GM13976 (cell line): ENCODE data around the gene XXYLT1.

Experiments used
- DNase-seq: peaks from one replicate; pipeline ENCODE4 v3.0.0; 2012; ENCODE audit warnings: low spot score
- in situ Hi-C: fragments of 300-500 bp; cut with MboI; formaldehyde crosslinking; loops from one replicate; pipeline ENCODE4 v1.12.0; 2022; ENCODE audit warnings: low sequenced_read_pairs, mixed read lengths, inconsistent platforms; ENCODE audit not compliant: unreplicated experiment
- TF ChIP-seq, protein P1 (sequence below): IDR thresholded peaks from 2 replicates; pipeline ENCODE4 v1.5.1; 2012; ENCODE audit warnings: borderline replicate concordance, mild to moderate bottlenecking; ENCODE audit not compliant: insufficient read depth; ENCODE audit errors: extremely low read depth, missing control alignments, control extremely low read depth

Gene XXYLT1

DNA sequence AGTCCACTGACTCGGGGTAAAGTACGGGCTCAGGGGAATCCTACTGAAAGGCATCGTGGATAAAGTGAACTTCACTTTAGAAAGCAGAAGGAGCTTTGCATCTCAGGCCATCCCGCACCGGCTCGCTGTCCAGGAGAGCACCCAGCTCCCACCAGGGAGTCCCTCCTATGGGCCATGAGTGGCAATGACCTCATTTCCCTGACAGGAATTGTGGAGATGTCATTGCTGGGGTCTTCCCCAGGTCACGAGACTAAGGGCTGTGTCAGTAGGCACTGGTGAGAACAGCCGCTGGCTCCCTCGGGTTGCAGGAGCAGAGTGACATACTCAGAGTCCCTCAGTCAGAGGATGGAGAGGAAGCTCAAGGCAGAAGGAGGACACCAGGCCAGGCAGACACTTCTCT is 97.3 kb downstream of the XXYLT1 start:
- TF ChIP-seq, protein P1, sequence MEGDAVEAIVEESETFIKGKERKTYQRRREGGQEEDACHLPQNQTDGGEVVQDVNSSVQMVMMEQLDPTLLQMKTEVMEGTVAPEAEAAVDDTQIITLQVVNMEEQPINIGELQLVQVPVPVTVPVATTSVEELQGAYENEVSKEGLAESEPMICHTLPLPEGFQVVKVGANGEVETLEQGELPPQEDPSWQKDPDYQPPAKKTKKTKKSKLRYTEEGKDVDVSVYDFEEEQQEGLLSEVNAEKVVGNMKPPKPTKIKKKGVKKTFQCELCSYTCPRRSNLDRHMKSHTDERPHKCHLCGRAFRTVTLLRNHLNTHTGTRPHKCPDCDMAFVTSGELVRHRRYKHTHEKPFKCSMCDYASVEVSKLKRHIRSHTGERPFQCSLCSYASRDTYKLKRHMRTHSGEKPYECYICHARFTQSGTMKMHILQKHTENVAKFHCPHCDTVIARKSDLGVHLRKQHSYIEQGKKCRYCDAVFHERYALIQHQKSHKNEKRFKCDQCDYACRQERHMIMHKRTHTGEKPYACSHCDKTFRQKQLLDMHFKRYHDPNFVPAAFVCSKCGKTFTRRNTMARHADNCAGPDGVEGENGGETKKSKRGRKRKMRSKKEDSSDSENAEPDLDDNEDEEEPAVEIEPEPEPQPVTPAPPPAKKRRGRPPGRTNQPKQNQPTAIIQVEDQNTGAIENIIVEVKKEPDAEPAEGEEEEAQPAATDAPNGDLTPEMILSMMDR = no peak
- no peak for DNase-seq
- in situ Hi-C loops = no loop called here

DNA sequence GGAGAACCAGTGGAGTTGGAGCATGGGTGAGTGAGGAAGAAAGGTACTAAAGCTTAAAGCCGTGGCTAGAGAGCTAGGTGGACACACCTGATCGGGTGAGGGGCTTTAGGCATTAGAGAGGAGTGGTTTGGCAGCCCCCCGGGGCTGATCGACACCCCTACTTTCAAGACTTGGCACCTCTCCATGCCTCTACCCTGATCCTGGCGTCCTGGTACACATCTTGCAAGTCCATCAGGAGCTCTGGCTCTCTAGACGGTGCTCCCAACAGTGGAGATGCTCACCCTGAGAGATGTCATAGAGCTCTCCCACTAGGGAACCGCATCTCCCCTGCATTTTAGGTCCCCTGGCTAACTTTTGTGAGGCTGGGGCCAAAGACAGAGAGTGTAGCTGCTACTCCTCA is 98.1 kb downstream of the XXYLT1 start:
- TF ChIP-seq, protein P1 = no peak
- DNase-seq = no peak
- in situ Hi-C loops = no loop called here

- TF ChIP-seq, protein P1 = no peak
- no peak for DNase-seq
- in situ Hi-C loops = no loop called here
Measured at GRCh38 chr3:195172039-195172684, 98.8 kb downstream of the XXYLT1 start.

DNA sequence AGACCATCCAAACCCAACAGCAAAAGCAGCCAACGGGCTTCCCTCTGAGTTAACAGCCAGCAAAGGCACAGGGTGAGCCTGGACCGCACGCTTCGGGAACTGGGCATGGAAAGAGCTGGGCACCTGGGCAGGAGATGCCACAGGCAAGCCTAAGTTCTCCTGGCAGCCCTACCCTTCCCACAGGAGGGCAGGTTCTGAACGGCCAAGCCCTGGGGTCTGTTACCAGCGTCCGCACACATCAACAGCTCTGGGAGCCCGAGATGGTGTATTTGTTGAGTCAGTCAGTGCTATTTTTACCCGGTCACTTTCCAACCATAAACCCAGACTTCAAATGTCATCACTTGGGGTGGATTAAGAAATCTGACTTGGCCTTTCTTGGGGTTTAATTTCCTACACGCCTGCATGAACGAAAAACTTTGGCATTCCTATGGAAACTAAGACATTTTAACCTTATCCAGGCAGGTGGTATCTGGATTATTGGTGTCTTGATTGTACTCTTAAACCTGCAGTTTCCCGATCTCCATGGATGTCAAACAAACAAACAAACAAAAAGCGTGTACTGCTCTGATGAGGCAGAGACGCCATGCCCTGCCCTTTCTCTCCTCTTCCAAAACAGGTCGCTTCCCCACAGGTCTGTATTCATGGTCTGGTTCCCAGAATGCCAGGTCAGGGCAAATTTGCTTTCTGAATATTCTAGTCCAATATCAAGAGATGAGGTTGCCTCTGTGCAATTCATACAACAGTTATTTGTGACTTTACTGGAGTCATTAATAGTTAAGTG is 99.7 kb downstream of the XXYLT1 start:
- TF ChIP-seq, protein P1 = no peak
- in situ Hi-C loops = no loop called here
- DNase-seq = no peak

DNA sequence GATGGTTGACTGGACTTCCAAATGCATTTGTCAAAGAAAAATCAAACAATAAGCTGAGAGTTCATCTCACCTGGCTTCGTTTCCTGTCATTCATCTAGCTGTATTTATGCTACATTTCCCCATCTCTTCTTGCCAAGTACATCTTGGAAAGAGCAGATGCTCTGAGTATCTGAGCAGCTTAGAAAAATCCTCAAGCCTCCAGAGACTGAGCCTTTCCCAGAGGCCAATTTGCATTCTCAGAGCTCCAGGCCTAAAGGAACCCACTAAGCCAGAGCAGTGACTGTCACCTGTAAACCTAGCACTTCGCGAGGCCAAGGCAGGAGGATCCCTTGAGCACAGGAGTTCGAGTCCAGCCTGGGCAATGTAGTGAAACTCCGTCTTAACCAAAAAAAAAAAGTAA is 100.5 kb downstream of the XXYLT1 start:
- TF ChIP-seq, protein P1 = no peak
- in situ Hi-C loops = no loop called here
- DNase-seq = no peak

DNA sequence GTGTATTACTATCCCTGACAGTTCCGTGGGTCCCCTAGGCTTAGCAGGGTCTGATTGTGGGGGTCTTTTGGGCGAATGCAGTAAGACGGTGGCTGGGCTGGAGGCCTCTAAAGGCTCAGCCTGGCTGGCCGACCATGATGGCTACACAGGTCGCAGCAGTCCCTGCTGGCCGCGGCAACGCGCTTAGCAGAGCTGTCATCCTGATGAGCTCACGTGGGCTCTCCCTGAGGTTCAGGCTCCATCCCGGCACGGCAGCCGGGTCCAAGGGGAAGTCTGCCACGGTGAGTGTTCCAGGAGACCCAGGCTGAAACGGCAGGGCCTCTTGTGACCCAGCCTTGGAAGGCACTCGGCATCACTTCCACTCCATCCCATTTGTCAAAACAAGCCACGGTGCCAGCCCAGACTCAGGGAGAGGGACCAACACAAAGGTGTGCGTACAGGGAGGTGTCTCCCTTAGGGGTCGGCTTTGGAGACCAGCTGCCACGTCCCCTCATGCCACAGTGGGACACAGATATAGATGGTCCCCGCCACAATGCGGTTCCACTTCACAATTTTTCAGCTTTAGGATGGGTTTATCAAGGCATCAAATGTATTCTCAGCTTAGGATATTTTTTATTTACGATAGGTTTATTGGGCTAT is 101.8 kb downstream of the XXYLT1 start:
- in situ Hi-C loops = no loop called here
- TF ChIP-seq, protein P1 = no peak
- no peak for DNase-seq
